ENCODE results near the gene PKM.

DNA sequence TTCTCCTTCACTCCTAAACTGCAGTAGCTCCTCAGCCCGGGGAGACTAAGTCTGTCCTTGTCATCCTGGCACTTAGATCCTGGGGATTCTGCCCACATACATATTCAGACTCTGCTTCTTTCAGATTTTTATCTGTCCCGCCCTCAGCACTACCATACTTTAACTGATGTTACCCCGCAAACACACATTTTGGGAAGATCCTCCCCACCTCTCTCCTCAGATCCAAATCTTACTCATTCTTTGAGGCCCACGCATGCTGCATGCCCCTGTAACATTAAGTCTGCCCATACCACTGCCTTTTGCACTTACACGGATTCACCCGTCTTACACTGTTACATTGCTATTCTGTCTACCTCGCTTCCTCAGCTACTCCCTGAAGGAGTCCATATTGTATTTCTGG is 76.7 kb downstream of the PKM start:
- TF ChIP-seq GATA3 (IDR thresholded peaks at IDR 0.05; ENCODE audit: low read depth, low read length), result no peak
- no peak for TF ChIP-seq GATA2 (IDR thresholded peaks at IDR 0.05; ENCODE audit: low read depth, low read length)
